Measurements from ENCODE around the gene NUCKS1.

Gene NUCKS1

GRCh38 chr1:205782627-205783432 lies 32.8 kb upstream of the NUCKS1 start:
- H3K4me3 ChIP-seq (ENCODE audit: low read depth, low read length): no peak overlapping the region
- TF ChIP-seq CTCF (IDR thresholded peaks at IDR 0.05; ENCODE audit: borderline replicate concordance, insufficient read depth, low read depth, low read length): no peak

- no peak overlapping the region for H3K4me3 ChIP-seq (ENCODE audit: low read depth, low read length)
- no peak for TF ChIP-seq CTCF (IDR thresholded peaks at IDR 0.05; ENCODE audit: borderline replicate concordance, insufficient read depth, low read depth, low read length)
Observed at GRCh38 chr1:205780335-205780734, 30.4 kb upstream of the NUCKS1 start.

GRCh38 chr1:205777994-205778393 lies 28.0 kb upstream of the NUCKS1 start:
- H3K4me3 ChIP-seq (ENCODE audit: low read depth, low read length): no peak overlapping the region
- TF ChIP-seq CTCF (IDR thresholded peaks at IDR 0.05; ENCODE audit: borderline replicate concordance, insufficient read depth, low read depth, low read length): no peak

- H3K4me3 ChIP-seq (ENCODE audit: low read depth, low read length): no peak overlapping the region
- no peak for TF ChIP-seq CTCF (IDR thresholded peaks at IDR 0.05; ENCODE audit: borderline replicate concordance, insufficient read depth, low read depth, low read length)
Observed at GRCh38 chr1:205775717-205776056, 25.7 kb upstream of the NUCKS1 start.

- no peak for TF ChIP-seq CTCF (IDR thresholded peaks at IDR 0.05; ENCODE audit: borderline replicate concordance, insufficient read depth, low read depth, low read length)
- H3K4me3 ChIP-seq (ENCODE audit: low read depth, low read length): peak within 1 kb of the TSS; percentile 67
Observed at GRCh38 chr1:205775015-205775716, 25.2 kb upstream of the NUCKS1 start, which contains the start of gene RAB29. TSS of gene RAB29 (minus strand) at chr1:205775482. CDS start at chr1:205774956, 526 bp downstream.

GRCh38 chr1:205774198-205775014 lies 24.4 kb upstream of the NUCKS1 start:
- TF ChIP-seq CTCF (IDR thresholded peaks at IDR 0.05; ENCODE audit: borderline replicate concordance, insufficient read depth, low read depth, low read length): no peak
- peak overlapping the region; percentile 67 for H3K4me3 ChIP-seq (ENCODE audit: low read depth, low read length)
